Left lobe of liver (tissue), 2 donors: ENCODE results near the gene EPHA4. TPM values are rescaled to one million over a fixed set of nuclear protein-coding genes. Genes with fewer than 3 reads are reported as not detected.
A peak's percentile ranks its signal among the peaks of the same experiment; 100 is the strongest.
"Not testable (repeated sequence)": the region's sequence is repeated elsewhere in the genome, so short reads cannot be mapped to it uniquely, and the experiment has no call there.

Experiments used
- ATAC-seq: fragments of 200-7000 bp; cut with Tn5 transposase; one replicate; pipeline ENCODE4 v1.9.1; 2020; ENCODE audit warnings: mild to moderate bottlenecking, moderate library complexity
- DNase-seq: peaks from one replicate; pipeline ENCODE4 v3.0.0-alpha.2; 2020; ENCODE audit warnings: low spot score
- total RNA-seq: library from RNA; stranded (reverse); gene quantifications from one replicate; pipeline ENCODE4 v1.2.1, GENCODE V29; 2021
- donor health status: DM: no; HTN: no; CAD: no; lungs with moderate emphysema.
- donor health status: DM: no; HTN: yes; CAD: no.

EPHA4 gene
- total RNA-seq, 1 donor from 2014 or later, result 1.7 TPM

DNA sequence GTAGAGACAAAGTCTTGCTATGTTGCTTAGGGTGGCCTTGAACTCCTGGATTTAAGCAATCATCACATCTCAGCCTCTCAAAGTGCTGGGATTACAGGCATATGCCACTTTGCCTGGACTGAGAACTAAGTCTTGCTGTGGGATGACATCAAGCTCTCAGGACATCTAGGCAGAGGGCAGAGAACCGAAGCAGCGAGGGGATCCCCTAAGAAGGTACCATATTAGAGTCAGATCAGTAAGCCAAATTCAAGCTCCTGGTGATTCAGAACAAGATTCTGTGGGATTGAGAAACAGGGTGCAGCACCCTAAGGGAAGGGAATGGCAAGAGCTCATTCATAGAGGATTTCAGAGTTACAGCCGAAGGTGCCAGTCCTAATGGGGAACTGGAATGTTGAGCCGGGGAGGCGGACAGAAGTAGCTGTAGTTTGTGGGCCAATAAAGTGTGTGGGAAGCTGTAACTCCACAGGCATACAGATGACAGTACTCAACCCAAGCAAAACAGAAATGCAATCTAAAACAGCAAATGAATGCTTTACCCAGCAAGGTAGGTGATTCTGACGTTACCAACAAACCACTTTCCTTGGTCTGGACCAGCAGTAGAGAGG is 30.9 kb downstream of the EPHA4 start:
- DNase-seq (no peak), ATAC-seq (no peak)

DNA sequence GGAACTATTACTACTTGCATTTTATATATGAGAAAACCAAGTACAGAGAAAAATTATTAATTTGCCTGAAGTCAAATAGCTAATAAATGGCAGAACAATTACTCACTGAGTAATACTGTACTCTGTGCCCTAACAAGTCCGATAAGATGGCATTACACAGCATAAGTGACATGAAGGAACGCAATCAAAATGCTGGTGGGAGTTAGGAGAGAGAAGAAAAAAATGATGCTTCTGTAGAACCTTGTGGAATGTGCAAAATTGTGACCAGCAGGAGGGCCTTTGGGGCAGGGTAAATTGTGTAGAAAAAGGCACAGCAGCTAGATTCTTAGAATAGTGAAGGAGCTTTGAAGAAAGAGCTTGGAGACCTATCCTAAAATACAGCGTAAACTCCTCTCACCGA is 32.9 kb downstream of the EPHA4 start:
- DNase-seq (no peak), ATAC-seq (no peak)

DNA sequence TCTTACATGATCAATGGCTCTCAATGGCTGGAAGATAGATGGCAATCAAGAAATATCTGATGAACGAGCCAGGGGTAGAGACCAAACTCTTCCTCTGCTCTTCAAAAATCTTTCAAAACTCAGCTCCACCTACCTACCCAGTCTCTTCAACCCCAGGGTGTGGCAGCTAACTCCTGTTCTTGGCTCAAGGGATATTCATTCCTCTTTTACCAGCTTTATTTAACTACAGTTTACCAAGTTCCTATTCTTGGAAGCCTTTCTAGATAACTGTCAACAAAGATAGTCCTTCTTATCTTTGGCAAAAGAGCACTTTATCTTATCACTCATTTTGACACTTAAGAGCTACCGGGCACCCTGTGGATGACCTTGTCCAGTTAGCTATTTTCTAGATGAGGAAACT is 36.3 kb downstream of the EPHA4 start:
- no peak for DNase-seq
- no peak for ATAC-seq

DNA sequence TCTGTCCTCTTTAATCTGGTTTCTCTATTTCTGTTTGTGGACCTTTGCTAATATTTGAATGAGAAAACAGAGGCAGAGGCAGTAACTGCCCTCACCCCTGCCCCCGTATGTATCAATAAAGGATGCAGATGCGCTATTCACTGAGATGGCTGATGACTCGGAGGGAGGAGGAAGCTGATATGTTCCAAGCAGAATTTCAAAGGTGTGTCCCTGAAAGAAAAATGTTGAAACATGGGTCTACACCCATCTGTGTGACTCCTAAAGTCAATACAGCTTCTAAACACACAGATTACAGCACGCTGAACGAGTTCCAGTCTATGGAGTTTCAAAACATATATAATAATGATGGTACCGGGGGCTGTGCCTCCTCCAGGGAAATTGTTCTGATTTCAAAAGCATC is 38.8 kb downstream of the EPHA4 start:
- ATAC-seq (no peak), DNase-seq (no peak)

DNA sequence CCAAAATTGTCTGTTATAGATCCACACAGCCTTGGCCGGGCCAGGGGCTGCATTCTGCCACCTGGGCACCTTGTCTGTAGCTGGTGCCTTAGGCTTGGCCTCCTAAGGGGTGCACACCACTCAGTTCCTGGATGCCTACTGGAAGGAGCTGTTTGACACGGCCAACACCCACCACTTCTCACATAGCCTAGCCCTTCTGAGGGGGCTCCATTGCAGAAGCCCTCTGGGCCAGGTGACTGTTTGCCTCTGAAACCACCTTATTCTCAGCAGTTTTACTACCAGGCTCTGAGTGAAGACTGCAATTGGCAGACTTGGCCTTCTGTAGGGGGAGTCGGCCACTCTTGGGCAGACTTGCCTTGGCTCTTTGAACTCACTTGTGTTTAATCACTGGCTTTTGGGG is 39.5 kb downstream of the EPHA4 start:
- DNase-seq (no peak), ATAC-seq (no peak)

DNA sequence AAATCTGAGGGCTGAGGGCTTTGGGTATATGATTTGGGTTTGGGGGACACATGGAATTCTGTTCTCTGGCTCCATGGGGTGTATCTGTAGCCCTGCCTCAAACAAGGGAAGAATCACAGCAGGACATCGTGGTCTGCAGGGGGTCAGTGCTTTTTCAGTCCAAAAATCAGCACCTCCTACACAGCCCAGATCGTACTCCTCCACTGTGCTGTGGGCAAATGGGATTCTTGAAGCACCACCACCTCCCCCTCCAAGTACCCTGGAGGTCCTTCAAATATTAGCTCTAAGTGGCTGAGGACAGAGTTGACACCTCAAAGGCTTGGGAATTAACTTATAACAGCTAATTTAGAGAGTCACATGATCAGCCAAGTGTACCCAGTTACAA is 41.5 kb downstream of the EPHA4 start:
- DNase-seq (no peak), ATAC-seq (no peak)

DNA sequence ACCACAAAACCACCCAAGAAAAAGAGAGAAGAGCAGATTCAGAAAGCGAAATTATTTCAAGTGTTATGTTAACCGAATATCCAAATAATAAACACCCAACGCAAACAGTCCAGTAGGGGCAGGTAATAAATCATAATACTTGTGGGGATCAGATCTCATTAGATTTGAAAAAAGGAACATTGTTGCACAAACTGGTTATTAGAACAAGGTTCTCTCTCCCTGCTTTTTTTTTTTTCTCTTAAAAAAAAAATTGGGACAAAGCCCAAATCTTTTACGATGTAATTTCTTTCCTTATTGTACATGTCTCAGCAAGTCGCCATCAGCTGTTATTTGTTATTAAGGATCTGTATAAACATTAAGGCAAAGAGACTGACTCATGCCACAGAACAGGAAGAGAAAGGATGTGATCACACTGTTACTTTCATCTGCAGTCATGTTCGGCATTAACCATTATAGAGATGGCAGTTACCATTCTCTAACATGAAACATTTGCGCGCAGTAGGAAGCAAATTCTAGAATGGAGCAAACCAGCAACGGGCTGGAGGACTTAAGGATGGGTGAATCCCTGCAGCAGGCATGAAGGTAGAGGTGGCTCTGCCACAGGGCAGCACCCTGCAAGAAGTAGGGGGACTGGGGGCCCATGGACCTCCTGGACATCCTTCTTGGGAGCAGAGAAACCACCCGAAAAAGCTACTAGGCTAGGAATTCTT is 42.0 kb downstream of the EPHA4 start:
- ATAC-seq, result no peak

DNA sequence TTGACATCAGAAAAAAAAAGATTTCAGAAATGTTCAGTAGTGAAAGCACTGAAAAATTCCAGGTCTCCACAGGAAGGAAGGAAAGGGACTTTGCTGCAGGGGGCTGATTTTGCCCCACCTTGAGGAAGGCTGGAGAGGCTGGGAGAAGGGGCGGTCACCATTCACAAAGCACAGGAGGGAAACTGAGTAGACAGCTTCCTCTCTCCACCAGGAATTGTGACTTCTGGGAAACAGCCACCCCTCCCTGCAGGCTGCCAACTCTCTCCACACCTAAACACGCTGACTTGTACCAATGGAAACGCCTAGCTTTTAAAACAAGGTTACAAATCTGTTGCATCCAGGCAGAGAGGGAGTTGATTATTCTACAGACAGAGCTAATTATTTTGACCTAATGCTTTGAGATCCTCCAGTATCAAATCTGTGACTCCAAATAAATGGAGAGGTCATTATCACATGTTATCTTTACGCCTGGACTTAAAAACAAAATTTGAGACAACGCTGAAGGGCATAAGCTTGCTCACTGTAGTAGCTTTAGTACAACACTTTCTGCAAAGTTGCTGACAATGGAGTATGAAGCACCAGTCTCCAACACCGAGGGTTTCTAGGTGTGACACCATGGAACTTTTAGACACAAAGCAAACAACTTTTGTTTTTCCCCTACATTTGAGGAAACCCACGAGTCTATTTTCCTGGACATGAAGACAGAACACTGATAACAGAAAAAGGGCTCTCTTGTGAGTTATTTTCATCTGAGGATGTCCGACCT is 42.7 kb downstream of the EPHA4 start:
- DNase-seq (no peak), ATAC-seq (no peak)

More for the DNA sequence above, 42.0 kb downstream of the EPHA4 start:
- no peak for DNase-seq

DNA sequence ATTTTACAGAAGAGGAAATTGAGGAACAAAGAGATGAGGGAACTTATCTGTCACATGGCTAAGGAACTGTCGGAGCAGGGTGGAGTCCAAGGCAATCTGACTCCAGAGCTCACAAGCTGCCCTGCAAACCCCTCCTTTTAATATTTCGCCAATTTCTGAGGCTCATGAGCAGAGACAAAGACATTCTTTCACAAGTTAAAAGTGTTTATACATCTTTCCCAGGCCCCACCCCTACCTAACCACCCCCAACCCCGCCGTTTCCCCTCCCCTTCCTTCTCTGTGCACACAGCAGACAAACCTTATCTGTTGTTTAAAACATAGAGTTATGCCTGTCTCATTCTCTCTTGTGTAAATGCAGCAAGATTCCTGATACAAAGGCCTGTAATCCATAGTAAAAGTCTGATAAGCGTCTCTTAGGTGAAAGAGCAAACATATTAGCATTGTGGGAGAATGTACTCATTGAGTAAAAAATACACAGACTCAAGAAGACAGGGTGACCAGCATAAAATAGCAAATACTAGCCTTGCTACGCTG is 44.3 kb downstream of the EPHA4 start:
- ATAC-seq (peak; percentile 13), DNase-seq (no peak)

DNA sequence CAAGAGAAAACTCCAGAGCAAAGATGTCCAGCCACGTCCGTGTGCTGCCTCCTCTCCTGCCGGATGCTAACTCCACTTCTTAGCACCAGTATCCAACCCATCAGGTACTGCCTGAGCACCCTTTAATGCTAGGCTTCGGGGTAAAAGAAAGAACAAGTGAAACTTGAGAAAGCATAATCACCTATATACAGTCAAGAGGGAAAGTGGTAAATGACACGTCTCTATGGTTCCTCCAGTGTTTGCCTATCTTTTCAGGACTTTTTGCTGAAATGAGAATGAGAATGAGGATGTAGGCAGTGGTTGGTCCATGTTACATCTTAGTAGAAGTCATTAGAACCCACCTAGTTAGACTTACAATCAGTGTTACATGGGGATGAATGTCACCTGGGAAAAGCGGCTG is 47.9 kb downstream of the EPHA4 start:
- no peak for ATAC-seq
- DNase-seq, result no peak

DNA sequence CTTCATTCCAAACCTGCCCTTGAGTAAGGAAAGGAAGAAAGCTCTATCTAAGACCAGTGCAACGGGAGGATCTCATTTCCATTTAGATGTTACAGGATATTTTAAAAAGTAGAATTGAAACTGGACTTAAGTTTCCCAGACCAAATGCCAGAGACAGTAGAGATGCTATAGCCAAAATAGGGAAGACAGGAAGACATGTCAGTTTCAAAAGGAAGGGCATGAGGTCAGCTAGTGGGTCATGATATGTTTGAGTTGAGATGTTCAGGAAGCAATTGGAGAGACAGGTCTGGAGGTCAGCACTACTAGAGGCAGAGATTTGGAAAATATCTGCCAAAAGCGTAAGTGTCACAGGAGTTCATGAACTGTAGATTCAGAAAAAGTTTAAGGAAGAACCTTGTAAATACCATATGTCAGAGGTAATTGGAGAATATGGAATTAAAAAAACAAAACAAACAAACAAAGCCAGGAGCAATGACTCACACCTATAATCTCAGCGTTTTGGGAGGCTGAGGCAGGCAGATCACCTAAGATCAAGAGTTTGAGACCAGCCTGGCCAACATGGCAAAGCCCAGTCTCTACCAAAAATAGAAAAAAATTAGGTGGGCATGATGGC is 50.8 kb downstream of the EPHA4 start:
- DNase-seq, result no peak
- ATAC-seq, result no peak

DNA sequence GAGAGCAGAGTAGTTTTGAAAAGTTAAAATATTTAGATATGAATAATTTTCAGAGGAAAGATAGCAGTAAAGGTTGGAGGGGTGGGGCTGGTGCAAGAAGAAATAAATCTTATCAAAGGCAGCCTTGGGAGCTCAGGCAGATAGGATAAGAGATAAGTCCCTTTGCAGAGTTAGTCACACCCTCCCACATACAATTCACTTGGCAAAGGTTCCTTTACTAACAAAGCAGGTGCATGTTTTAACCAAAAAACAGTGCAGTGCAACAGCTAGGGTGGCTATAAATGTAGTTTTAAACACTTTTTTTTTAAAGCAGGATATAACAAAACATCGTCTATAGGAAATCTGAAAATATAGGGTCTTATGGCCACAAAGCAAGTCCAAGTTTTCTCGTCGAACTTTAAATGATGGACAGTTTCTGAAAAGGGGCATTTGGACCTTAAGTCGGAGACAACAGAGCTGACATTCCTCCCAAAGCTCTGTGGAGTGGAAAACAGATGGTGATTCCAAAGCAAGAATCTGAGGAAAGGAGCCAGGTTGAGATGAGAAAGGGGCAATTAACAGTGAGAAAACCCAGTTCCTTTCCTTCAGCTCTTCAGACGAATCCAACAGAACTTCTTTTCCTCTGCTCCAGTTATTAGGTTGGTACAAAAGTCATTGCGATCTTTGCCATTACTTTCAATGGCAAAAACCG is 53.0 kb downstream of the EPHA4 start:
- DNase-seq, result no peak
- no peak for ATAC-seq

DNA sequence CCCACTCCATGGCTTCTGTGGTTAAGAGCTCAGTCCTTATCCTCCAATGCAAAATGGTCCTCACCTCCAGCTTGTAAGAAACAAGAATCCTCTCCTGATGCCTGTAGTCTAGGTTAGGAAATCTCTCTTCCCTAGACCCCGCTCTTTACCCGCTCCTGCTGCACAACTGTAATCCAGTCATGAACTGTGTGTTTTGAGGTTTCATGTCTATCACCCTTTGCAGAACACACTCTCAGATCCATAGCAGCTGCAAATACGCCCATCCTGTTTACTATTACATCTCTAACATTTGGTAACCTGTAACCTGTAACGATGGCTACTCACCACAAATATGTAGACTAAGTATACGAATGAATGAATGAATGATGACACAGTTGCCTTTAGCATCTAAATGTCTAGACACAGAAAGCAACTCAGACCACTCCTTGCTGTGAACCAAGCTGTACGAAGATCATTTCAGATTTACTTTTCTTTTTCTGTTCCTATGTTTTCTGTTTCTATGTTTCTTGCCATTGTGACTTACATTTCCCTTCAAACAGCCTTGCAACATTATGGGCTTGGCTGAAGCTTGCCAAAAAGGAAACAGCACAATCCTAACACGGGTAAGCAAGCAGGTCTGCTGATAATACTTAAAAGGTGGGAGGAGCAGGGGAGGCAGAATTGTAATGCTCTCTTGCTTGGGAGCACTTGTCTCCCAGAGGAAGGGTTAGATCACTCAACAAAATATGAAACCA is 53.7 kb downstream of the EPHA4 start:
- ATAC-seq (no peak), DNase-seq (no peak)

DNA sequence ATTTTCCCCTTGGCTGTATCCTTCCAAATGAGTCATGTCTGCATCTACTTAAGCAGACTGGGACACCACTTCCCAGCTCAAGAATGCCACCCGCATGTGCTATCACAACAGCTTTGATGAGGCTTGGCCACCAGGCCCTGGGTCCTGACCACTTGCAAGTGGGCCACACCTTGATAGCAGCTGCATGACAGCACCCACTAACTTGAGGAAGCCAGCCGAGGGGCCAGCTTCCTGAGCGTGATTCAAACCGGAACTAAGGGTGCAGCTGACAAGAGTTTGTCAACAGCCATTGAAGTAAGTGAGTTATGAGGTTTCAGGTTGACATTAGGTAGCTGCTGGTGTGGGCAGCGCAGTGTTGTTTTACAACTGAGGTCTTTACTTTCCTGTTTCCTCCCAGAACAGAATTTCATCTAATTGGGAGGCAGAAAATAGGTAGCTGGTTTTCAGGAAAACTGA is 54.4 kb downstream of the EPHA4 start:
- ATAC-seq (no peak), DNase-seq (no peak)

DNA sequence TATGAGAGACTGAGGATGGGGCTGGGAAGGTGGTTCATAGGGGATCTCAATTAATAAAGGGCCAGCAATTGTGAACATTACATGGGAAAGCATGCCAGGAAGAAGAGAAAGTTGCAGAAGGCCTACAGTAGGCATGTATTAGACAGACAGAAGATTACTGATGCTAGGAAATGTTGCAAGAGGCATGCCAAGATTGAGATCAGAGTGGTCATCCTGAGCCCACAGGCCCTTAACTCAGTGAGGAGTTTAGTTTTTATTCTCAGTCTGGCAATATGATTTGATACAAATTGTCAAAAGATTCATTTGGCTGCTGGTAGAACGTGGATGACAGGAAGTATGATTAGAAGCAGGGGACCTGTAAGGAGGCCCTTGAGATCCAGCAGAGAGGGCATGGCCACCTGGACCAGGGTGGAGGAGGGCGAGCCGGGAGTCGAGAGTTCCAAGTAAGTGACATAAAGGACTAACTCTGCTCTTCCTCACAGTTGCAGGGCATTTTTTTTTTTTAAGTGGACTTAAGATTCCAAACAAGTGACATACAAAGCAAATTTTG is 54.9 kb downstream of the EPHA4 start:
- ATAC-seq (no peak), DNase-seq (no peak)

DNA sequence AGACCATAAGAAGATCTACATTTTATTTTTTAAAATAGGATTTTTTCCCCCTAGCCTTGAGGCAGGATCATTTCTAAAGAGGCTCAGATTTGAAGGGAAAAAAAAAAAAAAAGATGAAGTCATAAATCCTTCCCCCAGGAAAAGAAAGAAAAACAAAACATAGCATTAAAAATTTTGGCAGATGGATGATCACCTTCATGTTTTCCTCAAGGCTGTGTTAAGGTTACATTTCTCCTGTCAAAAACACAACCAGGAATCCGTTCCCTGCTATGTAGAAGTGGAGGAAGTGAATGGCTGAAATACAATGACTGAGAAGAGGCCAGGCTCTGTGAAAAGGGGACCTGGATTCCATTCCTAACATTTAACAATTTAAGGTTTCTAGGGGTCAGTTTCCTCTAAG is 56.2 kb downstream of the EPHA4 start:
- ATAC-seq, result no peak
- DNase-seq, result no peak

DNA sequence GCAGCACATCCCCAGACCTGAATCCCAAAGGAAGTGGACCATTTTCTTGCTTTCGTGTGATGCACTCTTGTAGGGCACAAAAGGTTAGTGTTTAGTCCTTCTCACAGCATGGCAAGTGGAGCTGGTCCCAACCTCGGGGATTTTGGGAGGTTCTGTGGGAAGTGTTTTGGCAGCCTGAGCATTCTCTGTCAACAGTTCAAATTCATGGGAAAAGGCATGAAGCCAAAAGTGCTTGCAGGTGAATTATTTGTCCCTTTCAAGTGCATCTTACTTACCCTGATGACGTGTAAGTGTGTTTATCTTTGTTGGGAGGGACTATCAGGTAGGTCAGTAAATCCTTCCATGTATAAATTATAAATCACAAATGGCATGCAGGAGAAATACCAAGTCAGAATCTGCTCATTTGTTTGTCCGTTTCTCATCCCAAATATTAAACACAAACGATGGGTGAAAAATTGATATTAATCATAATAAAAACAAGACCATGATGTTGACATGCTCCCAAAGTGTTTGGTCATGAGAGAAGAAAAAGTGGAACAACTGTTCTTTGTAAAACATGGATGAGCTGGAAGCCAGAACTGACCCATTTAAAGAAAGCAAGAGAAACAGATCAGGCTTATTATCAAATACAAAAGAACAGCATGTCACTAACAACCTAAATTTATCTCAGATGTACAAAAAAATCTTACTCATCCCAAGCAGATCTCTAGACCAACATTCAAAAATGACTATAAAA is 57.6 kb downstream of the EPHA4 start:
- ATAC-seq (no peak), DNase-seq (no peak)

DNA sequence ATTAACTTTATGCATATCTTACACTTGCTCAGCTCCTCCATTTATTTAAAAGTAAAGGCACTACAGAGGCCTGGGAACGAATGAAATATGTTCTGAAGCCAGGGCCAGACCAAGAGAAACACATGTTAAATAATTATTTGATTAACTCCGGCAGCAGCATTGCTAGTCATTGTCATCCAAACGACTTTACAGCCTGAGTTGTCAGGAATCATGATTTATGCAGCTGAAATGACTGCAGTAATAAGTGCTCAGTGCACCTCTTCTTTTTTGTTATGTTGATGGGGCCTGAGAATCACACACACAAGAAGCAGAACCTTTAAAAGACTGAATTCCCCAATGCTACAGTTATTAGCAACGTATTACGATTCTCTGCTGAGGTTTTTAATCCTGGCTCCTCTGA is 58.9 kb downstream of the EPHA4 start:
- no peak for ATAC-seq
- DNase-seq, result no peak

DNA sequence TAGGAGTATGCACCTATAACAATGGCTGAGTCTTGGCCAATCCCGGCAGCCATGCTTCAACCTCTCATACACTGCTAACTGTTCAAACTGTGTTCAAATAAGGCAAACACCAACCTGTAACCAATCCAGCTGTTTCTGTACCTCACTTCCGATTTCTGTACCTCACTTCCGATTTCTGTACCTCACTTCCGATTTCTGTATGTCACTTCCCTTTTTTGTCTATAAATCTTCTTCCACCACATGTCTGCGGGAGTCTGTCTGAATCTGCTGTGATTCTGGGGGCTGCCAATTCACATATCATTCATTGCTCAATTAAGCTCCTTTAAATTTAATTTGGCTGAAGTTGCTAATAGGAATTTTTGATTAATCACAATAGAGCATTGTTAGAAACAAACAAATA is 60.8 kb downstream of the EPHA4 start:
- DNase-seq, ATAC-seq: not testable (repeated sequence)
